ENCODE results near the gene GRP.

GRP gene

DNA sequence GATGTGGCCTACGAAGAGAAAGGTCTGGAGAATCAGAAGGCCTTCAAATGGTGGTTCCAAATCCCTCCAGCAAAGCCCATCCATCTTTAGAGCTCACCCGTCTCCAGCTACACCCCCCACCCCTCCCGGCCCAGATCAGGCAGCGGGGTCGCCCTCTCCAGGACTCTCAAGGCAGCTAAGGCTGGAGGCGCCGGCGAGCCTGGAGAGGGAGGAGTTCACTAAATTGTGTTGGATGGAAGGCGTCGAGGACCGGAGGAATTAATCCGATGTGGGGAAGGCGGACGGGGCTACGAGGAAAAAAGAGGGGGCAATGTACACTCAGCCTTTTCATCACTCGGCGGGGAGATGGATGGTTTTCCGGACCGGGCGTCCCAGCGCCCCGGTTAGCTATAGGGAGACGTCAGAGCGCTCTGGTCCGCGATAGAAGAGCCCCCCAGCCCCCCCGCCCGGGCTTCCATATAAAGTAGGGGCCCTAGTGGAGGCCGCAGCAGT is at the start of gene GRP:
Gene GRP (plus strand): TSS at position 487 of the 492 bp plus-strand sequence. CDS start 108 bp downstream, outside the sequence.
- no peak for DNase-seq

GRCh38 chr18:59172664-59173249 is 47.2 kb upstream of the GRP start:
- DNase-seq: no peak

DNA sequence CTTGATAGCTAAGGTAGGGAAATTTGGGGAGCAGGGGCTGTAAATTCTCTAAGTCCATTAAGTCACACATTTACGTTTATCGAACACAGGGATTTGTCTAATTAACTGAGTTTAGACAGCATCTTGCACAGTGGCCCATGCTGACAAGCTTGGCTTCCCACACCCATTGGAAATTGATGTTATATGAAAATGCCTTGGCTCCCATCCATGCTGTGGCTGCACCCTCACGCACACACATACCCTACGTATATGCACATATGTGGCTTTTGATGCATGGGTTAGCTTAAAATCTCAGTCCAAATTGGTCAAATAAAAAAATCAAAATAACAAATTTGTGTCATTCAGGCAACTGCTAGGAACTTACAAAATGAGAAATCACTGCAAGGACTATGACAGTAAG is 42.5 kb upstream of the GRP start:
- no peak for DNase-seq

- no peak for DNase-seq
Measured at GRCh38 chr18:59180150-59180845, 39.7 kb upstream of the GRP start.

GRCh38 chr18:59182673-59183072 is 37.3 kb upstream of the GRP start:
- DNase-seq: no peak

GRCh38 chr18:59189008-59189407 is 30.9 kb upstream of the GRP start:
- DNase-seq: no peak

DNA sequence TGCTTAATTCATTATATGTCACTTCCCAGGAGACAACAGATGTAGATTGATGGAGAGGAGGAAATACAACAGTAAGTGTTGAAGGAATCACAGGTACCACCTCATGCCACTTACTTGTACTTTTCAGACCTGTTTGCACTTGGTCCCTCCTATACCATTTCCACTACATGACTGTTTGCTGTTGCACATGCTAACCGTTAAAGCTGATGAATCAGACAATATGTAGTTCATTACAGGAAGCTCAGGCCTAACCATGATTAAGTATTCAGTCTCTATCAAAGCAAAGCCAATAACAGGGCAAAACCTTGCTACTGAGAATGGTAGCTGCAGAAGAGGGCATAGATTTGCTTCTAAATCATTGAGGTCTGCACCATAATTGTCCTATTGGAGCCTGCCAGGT is 30.2 kb upstream of the GRP start:
- no peak for DNase-seq

DNA sequence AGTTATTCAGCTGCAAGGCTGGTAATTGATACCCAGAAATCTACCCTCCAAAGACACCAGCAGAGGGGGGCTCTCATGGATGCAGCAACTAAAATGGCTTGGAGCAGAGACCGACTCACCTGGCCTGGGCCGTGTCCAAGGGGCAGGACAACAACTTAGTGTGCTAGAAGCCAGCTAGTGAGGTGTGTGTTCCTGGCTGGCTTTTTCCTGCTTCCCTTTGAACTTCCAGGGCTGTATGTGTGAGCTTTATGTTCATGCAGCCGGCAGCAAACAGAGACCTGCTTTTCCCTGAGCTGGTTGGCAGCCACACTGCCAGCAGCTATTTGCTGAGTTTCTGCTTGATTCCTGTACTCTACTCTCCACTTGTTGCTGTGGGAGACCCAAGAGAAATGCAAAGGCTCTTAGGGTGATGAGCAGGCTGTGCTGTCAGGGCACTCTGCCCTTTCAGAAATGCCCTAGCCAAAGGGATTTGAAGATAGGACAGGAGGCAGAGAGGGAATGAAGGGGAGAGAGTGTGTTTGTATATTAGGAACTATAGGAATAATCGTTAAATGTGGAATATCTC is 23.7 kb upstream of the GRP start:
- DNase-seq: no peak

GRCh38 chr18:59197636-59198035 is 22.3 kb upstream of the GRP start:
- no peak for DNase-seq

DNA sequence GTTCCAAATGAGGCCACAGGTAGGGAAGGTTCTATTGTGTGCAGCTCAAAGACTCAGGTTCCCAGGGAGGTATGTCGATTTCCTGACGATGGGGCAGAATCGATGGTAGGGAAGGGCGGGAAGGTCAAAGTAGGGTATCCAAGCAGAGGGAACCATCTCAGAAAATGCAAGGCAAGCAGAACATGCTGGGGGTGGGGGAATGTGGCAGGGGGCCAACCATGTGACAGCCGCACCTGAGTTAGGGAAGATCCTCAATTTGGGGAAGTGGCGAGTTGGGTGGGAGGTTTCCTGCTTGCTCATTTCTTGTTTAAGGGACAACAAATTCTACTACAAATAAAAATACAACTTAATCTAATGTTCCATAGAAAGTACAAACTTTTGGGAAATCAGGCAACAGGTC is 21.7 kb upstream of the GRP start:
- no peak for DNase-seq

DNA sequence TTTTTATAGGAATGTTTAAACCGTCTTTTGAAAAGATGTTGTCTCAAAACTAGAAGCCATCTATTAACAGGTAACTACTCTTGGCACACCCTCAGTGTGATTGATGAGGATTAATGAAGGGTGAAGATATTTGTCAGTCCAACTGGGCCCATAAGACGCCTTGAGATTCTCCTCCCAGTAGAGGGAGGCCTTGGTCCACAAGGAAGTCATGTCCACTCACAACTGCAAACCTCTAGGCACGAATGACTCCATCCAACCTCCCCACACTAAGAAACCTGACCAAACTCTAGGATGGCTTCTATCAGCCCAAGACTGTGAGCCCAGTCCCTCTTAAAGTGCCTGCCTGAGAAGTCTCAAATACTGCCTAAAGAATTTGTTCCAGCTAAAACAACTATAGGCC is 19.2 kb upstream of the GRP start:
- DNase-seq: no peak

GRCh38 chr18:59202258-59202820 is 17.6 kb upstream of the GRP start:
- no peak for DNase-seq

DNA sequence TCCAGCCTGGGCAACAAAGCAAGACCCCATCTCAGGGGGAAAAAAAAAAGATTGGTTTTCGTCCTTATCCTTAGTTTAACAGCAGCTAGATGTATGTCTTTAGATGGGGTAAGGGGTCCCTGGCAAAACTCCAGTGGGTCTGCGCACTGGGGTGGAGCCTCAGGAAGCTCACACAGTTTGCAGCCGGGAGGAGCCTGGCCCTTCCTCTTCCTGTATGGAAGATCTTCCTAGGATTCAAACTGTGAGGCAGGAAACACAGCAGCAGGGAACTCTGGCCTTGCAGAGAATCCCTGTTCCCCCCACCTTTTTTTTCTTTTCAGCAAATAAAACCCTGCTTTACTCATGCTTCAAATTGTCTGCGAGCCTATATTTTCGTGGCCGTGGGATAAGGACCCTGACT is 12.5 kb upstream of the GRP start:
- DNase-seq: no peak

- DNase-seq: no peak
Measured at GRCh38 chr18:59208602-59209125, 11.3 kb upstream of the GRP start.

- DNase-seq: no peak
Measured at GRCh38 chr18:59210299-59210698, 9.7 kb upstream of the GRP start.

- no peak for DNase-seq
Measured at GRCh38 chr18:59211629-59212028, 8.3 kb upstream of the GRP start.

DNA sequence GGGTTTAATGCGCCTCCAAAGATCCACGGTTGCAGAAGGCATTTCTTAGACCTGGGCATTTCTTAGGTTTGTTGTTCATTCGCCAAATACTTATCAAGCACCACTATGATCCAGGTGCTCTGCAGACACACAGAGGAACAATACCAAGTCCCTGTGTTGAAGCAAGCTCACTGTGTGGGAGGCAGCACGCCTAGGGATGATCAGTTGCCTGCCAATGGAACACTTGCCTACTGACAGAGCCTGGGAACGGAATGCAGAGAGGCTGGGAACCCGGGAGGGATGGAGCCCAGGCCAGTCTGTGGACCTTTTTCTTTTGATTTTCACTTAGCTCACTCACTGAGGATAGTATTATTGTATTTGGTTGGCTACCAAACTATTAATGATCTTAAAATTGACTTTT is 1.9 kb upstream of the GRP start:
- no peak for DNase-seq

DNA sequence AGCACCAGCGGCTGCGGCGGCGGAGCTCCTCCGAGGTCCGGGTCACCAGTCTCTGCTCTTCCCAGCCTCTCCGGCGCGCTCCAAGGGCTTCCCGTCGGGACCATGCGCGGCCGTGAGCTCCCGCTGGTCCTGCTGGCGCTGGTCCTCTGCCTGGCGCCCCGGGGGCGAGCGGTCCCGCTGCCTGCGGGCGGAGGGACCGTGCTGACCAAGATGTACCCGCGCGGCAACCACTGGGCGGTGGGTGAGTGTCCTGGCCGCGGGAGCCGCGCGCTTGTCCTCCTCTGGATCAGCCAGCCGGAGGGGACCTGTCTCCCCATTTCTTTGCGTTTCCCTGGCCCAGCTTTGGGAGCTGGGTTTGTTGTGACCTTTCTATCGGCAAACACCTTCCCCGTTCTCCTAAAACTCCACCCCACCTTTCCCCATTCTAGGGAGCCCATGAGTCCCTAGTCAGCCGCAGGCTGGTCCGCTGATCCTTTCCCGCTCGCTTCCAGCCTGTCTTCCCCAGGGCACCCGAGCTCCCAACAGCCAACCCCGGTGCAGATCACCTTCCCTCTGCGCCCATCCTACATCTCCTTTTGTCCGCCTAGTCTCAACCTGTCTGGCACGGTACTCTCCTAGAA is 316 bp downstream of the GRP start:
- DNase-seq: no peak

GRCh38 chr18:59220784-59221765 is 1.1 kb downstream of the GRP start:
- no peak for DNase-seq

DNA sequence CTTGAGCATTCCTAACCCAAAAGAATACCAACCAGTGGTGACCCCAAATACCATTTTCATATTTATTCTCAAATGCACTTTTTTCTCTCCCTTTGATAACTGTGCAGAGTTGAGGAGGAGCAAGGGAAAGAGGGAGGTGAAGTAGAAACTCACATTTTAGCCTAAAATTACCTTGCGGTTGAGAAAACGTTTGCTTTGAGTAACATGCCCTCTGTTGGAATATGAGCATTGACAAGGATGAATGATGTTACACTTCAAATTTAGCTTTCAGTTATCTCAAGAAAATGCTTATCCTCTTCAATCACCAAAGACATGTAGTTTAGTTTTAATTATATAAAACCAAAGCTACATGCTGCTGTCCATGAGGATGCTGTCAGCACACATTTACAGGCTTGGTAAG is 2.4 kb downstream of the GRP start:
- no peak for DNase-seq

- no peak for DNase-seq
Measured at GRCh38 chr18:59228351-59228750, 8.4 kb downstream of the GRP start.

DNA sequence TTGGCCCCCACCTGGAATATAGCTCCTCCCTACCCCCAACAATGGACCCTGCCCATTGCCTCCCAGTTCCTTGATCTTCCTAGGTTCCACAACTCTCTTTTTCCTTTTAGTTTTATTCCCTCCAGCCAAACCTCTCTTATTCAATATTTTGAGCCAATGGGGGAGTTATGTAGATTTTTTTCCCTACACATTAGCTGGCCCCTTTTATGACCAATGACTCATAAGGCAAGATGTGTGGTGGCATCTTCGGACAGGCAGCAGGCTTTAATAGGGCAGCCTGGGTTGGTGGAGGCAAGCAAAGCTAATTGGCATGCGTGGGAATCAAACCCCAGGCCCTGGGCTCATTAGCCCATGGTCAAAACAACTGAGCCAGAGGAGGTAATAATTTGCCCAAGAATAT is 9.2 kb downstream of the GRP start:
- no peak for DNase-seq

All from activated CD8-positive, alpha-beta memory T cell treated with anti-CD3 and anti-CD28 coated beads, Interleukin-2, amount 50 U/mL, for 48 hours (primary cell).